Psoas muscle (tissue), 8 donors: Measurements from ENCODE around the gene SNRNP200. TPM values are rescaled to one million over a fixed set of nuclear protein-coding genes. Genes with fewer than 3 reads are reported as not detected.
"Not testable (repeated sequence)": the region's sequence is repeated elsewhere in the genome, so short reads cannot be mapped to it uniquely, and the experiment has no call there.

Experiments used
- ATAC-seq, 4 donors: fragments of 200-7000 bp; cut with Tn5 transposase; one replicate each; pipeline ENCODE4 v1.9.1; 2020; ENCODE audit warnings: moderate library complexity in 3 of 4, mild to moderate bottlenecking in 2 of 4
- DNase-seq, 2 donors: peaks; one replicate each; pipeline ENCODE4 v3.0.0-alpha.2; 2020
- H3K27ac ChIP-seq: fragments of 200-600 bp; one replicate; pipeline ENCODE4 v1.8.0; 2022
- H3K27me3 ChIP-seq, 3 donors: fragments of 200-600 bp in 1 of 3; one replicate each; pipeline versions ENCODE4 v1.6.1 to v1.8.0; 2013 to 2022; ENCODE audit warnings: low read length in 2 of 3, mild to moderate bottlenecking in 2 of 3, moderate library complexity in 1 of 3; ENCODE audit not compliant: insufficient read depth in 3 of 3
- H3K36me3 ChIP-seq, 2 donors: fragments of 200-600 bp in 1 of 2; one replicate each; pipeline versions ENCODE4 v1.6.1 to v1.8.0; 2013 to 2022; ENCODE audit warnings: low read depth in 1 of 2, mild to moderate bottlenecking in 1 of 2, moderate library complexity in 1 of 2; ENCODE audit not compliant: insufficient read depth in 1 of 2
- H3K4me1 ChIP-seq: fragments of 200-600 bp; one replicate; pipeline ENCODE4 v1.8.0; 2022
- H3K4me3 ChIP-seq: fragments of 200-600 bp; one replicate; pipeline ENCODE4 v1.8.0; 2022; ENCODE audit warnings: mild to moderate bottlenecking
- H3K9me3 ChIP-seq: fragments of 200-600 bp; one replicate; pipeline ENCODE4 v1.8.0; 2022
- WGBS, 3 donors: extraction: QIAGEN DNeasy Blood & Tissue Kit; methylation state at CpG; one replicate each; pipeline versions ENCODE4 v1.1.6 to v1.1.7; 2013; 5-methylcytosine and 5-hydroxymethylcytosine counted together
- intact Hi-C, 2 donors: fragments of 100-400 bp; cut with DNase I; formaldehyde crosslinking; loops; one replicate each; pipeline versions ENCODE4 v1.11.0 to v1.14.2; 2022
- polyA plus RNA-seq, 3 donors: library from polyadenylated mRNA; stranded (reverse); fragments of 200-250 nt; gene quantifications; one replicate each; pipeline ENCODE4 v1.2.3, GENCODE V29; 2013
- total RNA-seq, 4 donors: library from RNA; stranded (reverse); fragmentation: NEBNext Ultra II Directional in 2 of 4; extraction: Animal tissue kit (Norgen Biotek cat#: 25700) in 2 of 4; gene quantifications; one replicate each; pipeline versions ENCODE4 v1.2.1 to v1.2.4, GENCODE V29; 2021 to 2023
- TF ChIP-seq, protein P1 (sequence below): fragments of 200-600 bp; IDR thresholded peaks from one replicate; pipeline ENCODE4 v1.8.0; 2022; ENCODE audit warnings: antibody characterized with exemption
- donor health status: healthy with polysubstance abuse.
- donor health status: DM: no; HTN: no; CAD: no; lungs with moderate emphysema.
- donor health status: Bipolar disorder and iron deficiency.
- donor health status: healthy.
- donor health status: DM: yes; HTN: yes; CAD: no.
- donor health status: DM: no; HTN: no; CAD: no.
- donor health status: DM: no; HTN: no; CAD: no.
- donor health status: DM: yes; HTN: yes; CAD: no.

SNRNP200 gene
- total and polyA plus RNA-seq, 7 donors, result 47.6 to 83.1 (median 73.7) TPM

DNA sequence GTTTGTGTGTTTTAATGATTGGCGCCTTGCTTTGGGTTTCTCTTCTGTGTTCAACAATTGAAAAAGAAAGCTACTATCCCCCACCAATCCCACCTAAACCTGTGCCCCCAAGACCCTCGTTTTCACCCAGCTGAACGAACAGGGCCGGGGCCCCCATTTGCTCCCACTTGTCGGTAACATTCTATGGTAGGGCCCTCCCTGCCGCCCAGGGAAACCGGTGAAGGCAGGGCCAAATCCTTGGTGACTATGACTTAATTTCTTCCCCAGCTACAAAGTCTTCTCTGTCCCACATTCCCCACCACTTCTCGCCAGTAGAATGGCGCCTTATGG is 598 bp upstream of the SNRNP200 start:
- peak overlapping the region; percentile 91 for H3K4me3 ChIP-seq
- intact Hi-C loops, result loop anchor here (2.0 kb wide), 2 partner anchors 39 to 203 kb away; partner anchors contain the start of gene CIAO1 (in 1 of the 2)
- H3K27me3 ChIP-seq, result no peaks in the 10 kb centered on the region
- H3K9me3 ChIP-seq, result no peaks in the 10 kb centered on the region
- peaks cover 22% of the 10 kb centered on the region for H3K4me1 ChIP-seq
- H3K36me3 ChIP-seq, result peaks cover 2 to 38% of the 10 kb centered on the region in 2 donors
- DNase-seq (no peak), ATAC-seq (peak in 2 of 4 donors; percentile 3 to 5)
- peak overlapping the region; percentile 88 for H3K27ac ChIP-seq
- 16 to 21% (median 19%) methylated on average over 9 of the region's 9 CpGs for WGBS, 3 donors
- TF ChIP-seq, protein P1, sequence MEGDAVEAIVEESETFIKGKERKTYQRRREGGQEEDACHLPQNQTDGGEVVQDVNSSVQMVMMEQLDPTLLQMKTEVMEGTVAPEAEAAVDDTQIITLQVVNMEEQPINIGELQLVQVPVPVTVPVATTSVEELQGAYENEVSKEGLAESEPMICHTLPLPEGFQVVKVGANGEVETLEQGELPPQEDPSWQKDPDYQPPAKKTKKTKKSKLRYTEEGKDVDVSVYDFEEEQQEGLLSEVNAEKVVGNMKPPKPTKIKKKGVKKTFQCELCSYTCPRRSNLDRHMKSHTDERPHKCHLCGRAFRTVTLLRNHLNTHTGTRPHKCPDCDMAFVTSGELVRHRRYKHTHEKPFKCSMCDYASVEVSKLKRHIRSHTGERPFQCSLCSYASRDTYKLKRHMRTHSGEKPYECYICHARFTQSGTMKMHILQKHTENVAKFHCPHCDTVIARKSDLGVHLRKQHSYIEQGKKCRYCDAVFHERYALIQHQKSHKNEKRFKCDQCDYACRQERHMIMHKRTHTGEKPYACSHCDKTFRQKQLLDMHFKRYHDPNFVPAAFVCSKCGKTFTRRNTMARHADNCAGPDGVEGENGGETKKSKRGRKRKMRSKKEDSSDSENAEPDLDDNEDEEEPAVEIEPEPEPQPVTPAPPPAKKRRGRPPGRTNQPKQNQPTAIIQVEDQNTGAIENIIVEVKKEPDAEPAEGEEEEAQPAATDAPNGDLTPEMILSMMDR, result no peak

DNA sequence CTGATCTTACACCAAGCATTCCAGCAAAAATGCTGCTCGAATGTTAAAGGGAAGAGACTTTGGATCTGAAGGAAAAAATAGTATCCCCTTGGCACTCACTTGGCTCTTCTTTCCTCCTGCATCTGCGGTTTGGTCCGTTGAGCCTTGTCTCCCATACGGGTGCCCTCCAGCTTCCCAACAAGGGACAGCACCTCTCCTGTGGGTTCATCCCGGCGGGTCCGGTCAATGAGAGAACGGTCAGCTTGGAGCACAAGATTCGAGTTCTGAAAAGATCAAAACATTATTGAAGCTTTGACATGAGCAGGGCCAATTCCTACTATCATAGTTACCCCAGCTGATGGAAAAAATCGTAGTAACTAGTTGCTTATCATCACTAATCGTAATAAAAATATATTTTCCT is 740 bp downstream of the SNRNP200 start:
- intact Hi-C loops, result loop anchor here (2.0 to 5.0 kb wide), 3 partner anchors 37 to 204 kb away; partner anchors contain the start of genes CIAO1 (in 2 of the 2) and TMEM127 (in 1 of the 2)
- Histone ChIP-seq H3K9me3 (no peaks in the 10 kb centered on the region), H3K4me1 (peaks cover 22% of the 10 kb centered on the region), H3K36me3 (peaks cover 4 to 52% of the 10 kb centered on the region in 2 donors), H3K27ac (peak overlapping the region; percentile 88), H3K4me3 (peak overlapping the region; percentile 91), H3K27me3 (no peaks in the 10 kb centered on the region)
- ATAC-seq, result no peak
- no peak for DNase-seq
- TF ChIP-seq, protein P1, result no peak
- WGBS, 3 donors, result 56 to 64% (median 62%) methylated on average over 11 of the region's 11 CpGs

DNA sequence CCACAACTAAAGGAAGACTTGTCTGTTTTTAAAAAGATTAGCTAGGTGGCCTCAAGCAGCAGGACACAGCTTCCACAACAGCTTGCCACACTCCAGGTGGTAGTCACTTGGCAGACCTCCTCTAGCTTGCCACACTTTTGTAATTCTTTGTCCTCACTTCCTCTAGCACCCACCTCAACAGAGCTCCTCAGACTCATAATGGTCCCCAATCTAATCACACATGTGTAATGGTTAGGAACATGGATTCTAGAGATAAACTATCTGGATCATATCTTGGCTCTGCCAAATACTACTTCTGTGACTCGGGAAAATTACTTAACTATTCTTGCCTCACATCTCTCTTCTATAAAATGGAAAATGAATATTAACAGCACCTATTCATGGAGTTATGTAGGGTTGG is 3.5 kb downstream of the SNRNP200 start:
- TF ChIP-seq, protein P1, result no peak
- intact Hi-C loops, result loop anchor here in 1 of 2 donors (5.0 kb wide), 1 partner anchor 35 kb away; the partner anchor contains the start of genes CIAO1 and TMEM127
- DNase-seq, result no peak
- WGBS, 3 donors, result 71 to 77% (median 75%) methylated on average over 1 of the region's 1 CpG
- Histone ChIP-seq H3K4me3 (no peak overlapping the region), H3K9me3 (no peaks in the 10 kb centered on the region), H3K27ac (no peak overlapping the region), H3K27me3 (no peaks in the 10 kb centered on the region), H3K4me1 (peaks cover 19% of the 10 kb centered on the region), H3K36me3 (peaks cover 9 to 79% of the 10 kb centered on the region in 2 donors)
- no peak for ATAC-seq

DNA sequence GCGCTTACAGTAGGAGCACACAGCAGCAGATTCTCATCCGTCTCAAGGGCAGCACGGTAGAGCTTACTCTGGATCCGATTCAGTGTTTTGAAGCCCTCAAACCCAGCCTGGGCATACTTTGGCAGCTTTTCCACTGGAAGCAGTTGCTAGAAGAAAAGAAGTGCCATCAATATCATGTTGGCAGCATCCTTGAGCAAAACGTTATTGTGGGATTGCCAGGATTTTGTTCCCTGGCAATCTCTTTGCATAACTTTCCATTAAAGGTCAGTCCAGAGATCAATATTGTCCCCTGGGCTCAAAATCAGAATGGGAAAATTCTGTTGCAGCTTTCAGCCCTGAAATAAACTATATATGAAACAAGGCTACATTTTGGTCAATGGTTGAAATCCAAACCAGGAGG is 8.4 kb downstream of the SNRNP200 start:
- intact Hi-C loops, result no loop called here
- Histone ChIP-seq H3K27me3 (no peaks in the 10 kb centered on the region), H3K27ac (no peak overlapping the region), H3K9me3 (no peaks in the 10 kb centered on the region), H3K36me3 (peaks cover 30 to 100% of the 10 kb centered on the region in 2 donors), H3K4me3 (no peak overlapping the region), H3K4me1 (no peaks in the 10 kb centered on the region)
- TF ChIP-seq, protein P1, result no peak
- ATAC-seq, result no peak
- 41 to 56% (median 54%) methylated on average over 5 of the region's 5 CpGs for WGBS, 3 donors
- DNase-seq, result no peak

DNA sequence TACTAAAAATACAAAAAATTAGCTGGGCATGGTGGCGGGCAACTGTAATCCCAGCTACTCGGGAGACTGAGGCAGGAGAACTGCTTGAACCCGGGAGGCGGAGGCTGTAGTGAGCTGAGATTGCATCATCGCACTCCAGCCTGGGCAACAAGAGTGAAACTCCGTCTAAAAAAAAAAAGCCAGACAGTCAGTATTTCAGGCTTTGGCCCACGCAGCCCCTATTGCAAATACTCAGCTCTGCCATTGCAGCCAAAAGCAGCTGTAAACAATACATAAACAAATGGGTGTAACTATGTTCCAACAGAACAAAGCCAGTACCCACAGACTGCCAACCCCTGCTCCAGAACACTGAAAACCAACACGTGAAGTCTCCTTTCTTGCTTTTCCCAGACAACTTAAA is 11.1 kb downstream of the SNRNP200 start:
- intact Hi-C loops, ATAC-seq, H3K27ac ChIP-seq, H3K27me3 ChIP-seq, H3K4me1 ChIP-seq, H3K9me3 ChIP-seq, H3K4me3 ChIP-seq, DNase-seq: not testable (repeated sequence)
- peaks cover 43 to 100% of the 10 kb centered on the region in 2 donors for H3K36me3 ChIP-seq
- 73 to 77% (median 76%) methylated on average over 8 of the region's 8 CpGs for WGBS, 3 donors
